Endothelial cell of umbilical vein (primary cell): ENCODE data around the gene TMEM131. TPM values are rescaled to one million over a fixed set of nuclear protein-coding genes. Genes with fewer than 3 reads are reported as not detected.

Experiments
- BruUV-seq: library from RNA; stranded (reverse); fragments of 400-500 nt; replicated peaks from 2 replicates; lab custom pipeline; 2021; lab: Mats Ljungman, UMichigan
- CTCF ChIA-PET: fragments of 300-600, 350-600 bp; sonication (Branson Sonifier 250); formaldehyde crosslinking; loops from one replicate; lab custom pipeline; 2021; ENCODE audit warnings: antibody characterized with exemption, inconsistent platforms; lab: Charles Lee
- POLR2A ChIA-PET: fragments of 300-600, 350-600 bp; sonication (Branson Sonifier 250); formaldehyde crosslinking; loops from one replicate; lab custom pipeline; 2021; ENCODE audit warnings: antibody characterized with exemption, inconsistent platforms; lab: Charles Lee
- DNase-seq: peaks from one replicate; pipeline ENCODE4 v3.0.0-alpha.2; 2011; ENCODE audit warnings: low read depth, low spot score
- FAIRE-seq: peaks from 2 replicates; lab custom pipeline; 2011; peaks lifted over from hg19 to GRCh38; lab: Jason Lieb, UNC
- H2AFZ ChIP-seq: 2 replicates; pipeline ENCODE4 v1.6.0; 2012; ENCODE audit warnings: low read depth, low read length, control low read depth, inconsistent platforms
- H3K27ac ChIP-seq: 2 replicates; pipeline ENCODE4 v1.5.1; 2011; ENCODE audit warnings: low read depth, mild to moderate bottlenecking, control low read depth, low read length, moderate library complexity; ENCODE audit not compliant: insufficient read depth
- H3K27me3 ChIP-seq, 2 experiments: 2 replicates each; pipeline versions ENCODE4 v1.6.0 to v1.6.1; 2011; ENCODE audit warnings: low read length in 2 of 2, mixed read lengths in 1 of 2; ENCODE audit not compliant: control insufficient read depth in 2 of 2, insufficient read depth in 2 of 2
- H3K36me3 ChIP-seq, 2 experiments: 2 replicates in 1 of 2; 3 replicates in 1 of 2; pipeline ENCODE4 v1.5.1; 2011; ENCODE audit warnings: low read length in 2 of 2, mild to moderate bottlenecking in 1 of 2, moderate library complexity in 1 of 2; ENCODE audit not compliant: control insufficient read depth in 2 of 2, insufficient read depth in 2 of 2; ENCODE audit errors: extremely low read depth in 1 of 2
- H3K4me1 ChIP-seq: 3 replicates; pipeline ENCODE4 v1.5.1; 2011; ENCODE audit warnings: mild to moderate bottlenecking, low read length; ENCODE audit not compliant: control insufficient read depth, insufficient read depth; ENCODE audit errors: extremely low read depth
- H3K4me2 ChIP-seq: 2 replicates; pipeline ENCODE4 v1.6.1; 2011; ENCODE audit warnings: low read length, control low read depth, mixed read lengths; ENCODE audit not compliant: insufficient read depth
- H3K4me3 ChIP-seq, 3 experiments: fragments of 200-600 bp in 1 of 3; sonication (generic), shearing (Covaris generic) in 1 of 3; replicated peaks in 1 of 3; 2 replicates each; pipeline ENCODE4 v1.5.1; 2011 to 2016; ENCODE audit warnings: control low read depth in 3 of 3, low read length in 3 of 3, mild to moderate bottlenecking in 2 of 3, inconsistent platforms in 1 of 3, low read depth in 1 of 3, moderate library complexity in 1 of 3; ENCODE audit not compliant: insufficient read depth in 1 of 3
- H3K79me2 ChIP-seq: 2 replicates; pipeline ENCODE4 v1.6.0; 2012; ENCODE audit warnings: low read length, inconsistent platforms; ENCODE audit not compliant: control insufficient read depth, insufficient read depth
- H3K9ac ChIP-seq: replicated peaks from 2 replicates; pipeline ENCODE3; 2011; ENCODE audit warnings: low read length, control low read depth; ENCODE audit not compliant: insufficient read depth; ENCODE audit errors: extremely low read depth
- H3K9me1 ChIP-seq: replicated peaks from 3 replicates; pipeline ENCODE4 v1.6.0; 2011; ENCODE audit warnings: mild to moderate bottlenecking, low read length; ENCODE audit not compliant: control insufficient read depth, insufficient read depth; ENCODE audit errors: extremely low read depth
- H3K9me3 ChIP-seq: replicated peaks from 2 replicates; pipeline ENCODE4 v1.5.1; 2012; ENCODE audit warnings: low read length, inconsistent platforms; ENCODE audit not compliant: control insufficient read depth, insufficient read depth
- H4K20me1 ChIP-seq: replicated peaks from 2 replicates; pipeline ENCODE3; 2011; ENCODE audit warnings: mild to moderate bottlenecking, low read length; ENCODE audit not compliant: control insufficient read depth, insufficient read depth; ENCODE audit errors: extremely low read depth
- GATA2 ChIP-seq: IDR thresholded peaks from 2 replicates; pipeline ENCODE4 v1.7.0; 2011; ENCODE audit warnings: low read depth, mild to moderate bottlenecking, moderate library complexity, mixed read lengths, low read length; ENCODE audit not compliant: insufficient read length, insufficient read depth
- POLR2A ChIP-seq: IDR thresholded peaks from 2 replicates; pipeline ENCODE4 v1.6.1; 2012; ENCODE audit warnings: low read depth, mild to moderate bottlenecking, control low read depth, low read length
- POLR2AphosphoS5 ChIP-seq: IDR thresholded peaks from 2 replicates; pipeline ENCODE4 v1.6.1; 2012; ENCODE audit warnings: low read depth, mild to moderate bottlenecking, control low read depth, low read length, moderate library complexity; ENCODE audit not compliant: insufficient read depth
- dilution Hi-C: fragments of 300-500 bp; cut with MboI; formaldehyde crosslinking; loops from one replicate; pipeline ENCODE4 v1.15.0; 2019; ENCODE audit warnings: low sequenced_read_pairs; ENCODE audit not compliant: extremely low pct_ligation_motif_present
- intact Hi-C: fragments of 100-400 bp; cut with micrococcal nuclease; formaldehyde crosslinking; loops from one replicate; pipeline ENCODE4 v1.10.0; 2022
- polyA plus RNA-seq, 4 experiments: library from polyadenylated mRNA; depleted of rRNA in 3 of 4; stranded (reverse) in 3 of 4; unstranded in 1 of 4; fragments of >200 nt; gene quantifications; 2 replicates each; pipeline versions ENCODE4 v1.2.1 to v1.2.3, GENCODE V29; 2011 to 2012; ENCODE audit warnings: missing spikeins in 1 of 4
- total RNA-seq: library from RNA; stranded (reverse); gene quantifications from 2 replicates; pipeline ENCODE4 v1.2.3, GENCODE V29; 2021

The TMEM131 gene
- total and polyA plus RNA-seq, 2 donors (not counting 3 experiments of a cell fraction or from before 2014, with no cell fraction given): 12.2 to 28.6 TPM

DNA sequence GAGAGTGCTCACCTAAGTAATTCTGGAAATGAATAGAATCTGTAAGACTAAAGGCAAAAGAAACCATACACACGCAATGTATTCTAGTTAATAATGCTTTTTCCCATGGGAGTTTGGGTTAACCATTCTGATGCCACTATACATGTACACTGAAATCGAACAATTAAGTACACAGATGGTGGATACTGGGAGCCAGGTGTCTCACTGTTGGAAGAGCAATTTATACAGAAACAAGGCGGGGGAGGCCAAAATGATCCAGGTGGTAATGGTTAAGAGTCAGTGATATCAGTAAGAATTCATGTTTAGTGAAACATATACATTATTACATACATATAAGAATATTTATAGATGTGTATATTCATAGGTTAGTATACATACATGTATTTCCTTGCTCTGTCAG, 67.2 kb downstream of the TMEM131 start:
- BruUV-seq: no TSS peak
- DNase-seq: no peak
- POLR2A ChIA-PET: no interaction called here
- CTCF ChIA-PET: no interaction called here
- H2AFZ ChIP-seq: no peak overlapping the region
- H4K20me1 ChIP-seq: peaks cover 7% of the 10 kb centered on the region
- no peak overlapping the region for H3K4me3 ChIP-seq
- FAIRE-seq: no peak
- H3K36me3 ChIP-seq: no peaks in the 10 kb centered on the region
- intact Hi-C loops (no loop called here), dilution Hi-C loops (no loop called here)
- no peak overlapping the region for H3K4me2 ChIP-seq
- H3K27me3 ChIP-seq: no peaks in the 10 kb centered on the region
- no peaks in the 10 kb centered on the region for H3K9me3 ChIP-seq
- TF ChIP-seq POLR2AphosphoS5 (no peak), GATA2 (no peak)
- peaks cover 2% of the 10 kb centered on the region for H3K9me1 ChIP-seq
- no peak overlapping the region for H3K27ac ChIP-seq
- H3K4me1 ChIP-seq: no peaks in the 10 kb centered on the region
- peaks cover 16% of the 10 kb centered on the region for H3K79me2 ChIP-seq
- no peak overlapping the region for H3K9ac ChIP-seq

DNA sequence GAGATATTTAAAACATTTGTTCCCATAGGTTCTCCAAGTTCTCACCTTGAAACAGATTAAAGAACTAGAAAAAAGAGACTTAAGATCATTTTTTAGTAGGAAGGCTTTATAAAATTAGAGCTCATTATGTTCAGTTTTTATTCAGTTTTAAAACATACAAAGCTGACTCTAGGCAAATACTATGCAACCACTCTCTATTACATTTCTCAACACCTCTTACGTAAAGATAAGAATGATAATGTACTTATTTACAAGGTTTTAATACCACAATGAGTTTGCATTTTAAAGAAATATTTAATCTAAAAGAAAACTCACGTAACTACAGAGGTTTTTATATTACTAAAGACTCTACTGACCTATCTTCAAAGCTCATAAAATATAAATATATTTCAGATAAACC, 68.8 kb downstream of the TMEM131 start:
- TF ChIP-seq GATA2 (no peak), POLR2A (no peak)
- Histone ChIP-seq H3K36me3 (no peaks in the 10 kb centered on the region), H3K27ac (no peak overlapping the region), H3K9me1 (peaks cover 2% of the 10 kb centered on the region), H2AFZ (no peak overlapping the region), H3K79me2 (peaks cover 10% of the 10 kb centered on the region), H4K20me1 (peaks cover 7% of the 10 kb centered on the region), H3K4me2 (no peak overlapping the region), H3K9me3 (no peaks in the 10 kb centered on the region), H3K27me3 (no peaks in the 10 kb centered on the region), H3K4me3 (no peak overlapping the region), H3K9ac (no peak overlapping the region), H3K4me1 (no peaks in the 10 kb centered on the region)
- FAIRE-seq: no peak
- dilution Hi-C loops: no loop called here
- BruUV-seq: no TSS peak
- CTCF ChIA-PET: interaction anchor here (1.0 kb wide), 1 partner anchor 9 kb away, joined by 4 read pairs; no protein-coding TSS in a partner anchor
- no peak for DNase-seq
- POLR2A ChIA-PET: no interaction called here
- intact Hi-C loops: no loop called here
